ENCODE data around the gene ERAP2. TPM values are rescaled to one million over a fixed set of nuclear protein-coding genes. Genes with fewer than 3 reads are reported as not detected.
A peak's percentile ranks its signal among the peaks of the same experiment; 100 is the strongest.

The ERAP2 gene
- total RNA-seq, 1 donor from 2014 or later, result 16.5 TPM

DNA sequence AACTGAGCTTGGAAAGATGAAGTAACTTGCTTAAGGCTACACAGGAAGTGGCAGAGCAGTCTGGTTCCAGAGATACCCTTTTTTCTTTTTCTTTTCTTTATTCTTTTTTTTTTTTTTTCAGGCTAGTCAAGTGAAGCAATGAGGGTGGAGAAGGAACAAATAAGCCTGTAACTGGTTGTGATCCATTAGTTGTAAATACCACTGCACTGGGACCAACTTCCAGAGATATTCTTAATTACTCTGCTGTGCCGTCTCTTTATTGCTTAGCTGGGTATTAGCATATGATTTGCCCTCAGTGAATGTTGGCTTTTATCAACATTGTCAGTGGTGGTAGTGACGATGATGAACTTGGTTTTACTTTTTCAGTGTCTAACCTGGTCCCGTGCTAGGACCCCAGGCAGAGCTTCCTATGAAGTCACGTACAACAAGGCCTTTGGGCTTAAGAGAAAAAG lies 86.3 kb downstream of the ERAP2 start:
- no peak for DNase-seq (ENCODE audit: extremely low spot score in 2 of 2)
- H3K27me3 ChIP-seq, result no peaks in the 10 kb centered on the region
- intact Hi-C loops (cut with DNase I), result no loop called here
- TF ChIP-seq, protein P1, sequence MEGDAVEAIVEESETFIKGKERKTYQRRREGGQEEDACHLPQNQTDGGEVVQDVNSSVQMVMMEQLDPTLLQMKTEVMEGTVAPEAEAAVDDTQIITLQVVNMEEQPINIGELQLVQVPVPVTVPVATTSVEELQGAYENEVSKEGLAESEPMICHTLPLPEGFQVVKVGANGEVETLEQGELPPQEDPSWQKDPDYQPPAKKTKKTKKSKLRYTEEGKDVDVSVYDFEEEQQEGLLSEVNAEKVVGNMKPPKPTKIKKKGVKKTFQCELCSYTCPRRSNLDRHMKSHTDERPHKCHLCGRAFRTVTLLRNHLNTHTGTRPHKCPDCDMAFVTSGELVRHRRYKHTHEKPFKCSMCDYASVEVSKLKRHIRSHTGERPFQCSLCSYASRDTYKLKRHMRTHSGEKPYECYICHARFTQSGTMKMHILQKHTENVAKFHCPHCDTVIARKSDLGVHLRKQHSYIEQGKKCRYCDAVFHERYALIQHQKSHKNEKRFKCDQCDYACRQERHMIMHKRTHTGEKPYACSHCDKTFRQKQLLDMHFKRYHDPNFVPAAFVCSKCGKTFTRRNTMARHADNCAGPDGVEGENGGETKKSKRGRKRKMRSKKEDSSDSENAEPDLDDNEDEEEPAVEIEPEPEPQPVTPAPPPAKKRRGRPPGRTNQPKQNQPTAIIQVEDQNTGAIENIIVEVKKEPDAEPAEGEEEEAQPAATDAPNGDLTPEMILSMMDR (IDR thresholded peaks at IDR 0.05), result no peak
- TF ChIP-seq POLR2A (IDR thresholded peaks at IDR 0.05), result no peak
- no peak for TF ChIP-seq POLR2AphosphoS5 (IDR thresholded peaks at IDR 0.05; ENCODE audit: insufficient read depth in 1 of 2, low read depth in 1 of 2)
- peak overlapping the region; percentile 24 for H3K27ac ChIP-seq
- no peaks in the 10 kb centered on the region for H3K36me3 ChIP-seq
- H3K4me3 ChIP-seq, result no peak overlapping the region
- peaks cover 28% of the 10 kb centered on the region for H3K4me1 ChIP-seq
- no peaks in the 10 kb centered on the region for H3K9me3 ChIP-seq

DNA sequence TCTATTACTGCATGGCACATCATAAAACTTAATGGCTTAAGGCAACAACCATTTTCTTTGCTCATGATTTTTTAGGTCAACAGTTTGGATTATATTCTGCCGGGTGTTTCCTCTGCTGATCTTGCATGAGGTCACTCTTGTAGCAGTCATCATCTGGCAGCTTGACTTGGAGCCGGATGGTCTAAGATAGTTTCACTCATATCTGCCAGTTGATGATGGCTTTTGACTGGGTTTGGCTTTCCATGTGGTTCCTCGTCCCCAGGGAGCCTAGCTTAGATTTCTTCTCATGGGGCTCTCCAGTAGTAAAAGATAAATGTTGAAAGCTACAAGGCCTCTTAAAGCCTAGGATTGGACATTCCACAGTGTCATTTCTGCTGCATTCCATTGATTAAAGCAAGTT lies 87.0 kb downstream of the ERAP2 start:
- Histone ChIP-seq H3K36me3 (no peaks in the 10 kb centered on the region), H3K9me3 (no peaks in the 10 kb centered on the region), H3K4me3 (no peak overlapping the region), H3K4me1 (peaks cover 33% of the 10 kb centered on the region), H3K27me3 (no peaks in the 10 kb centered on the region), H3K27ac (peak overlapping the region; percentile 24)
- DNase-seq (ENCODE audit: extremely low spot score in 2 of 2), result no peak
- TF ChIP-seq, protein P1 (IDR thresholded peaks at IDR 0.05), result no peak
- no peak for TF ChIP-seq POLR2A (IDR thresholded peaks at IDR 0.05)
- no peak for TF ChIP-seq POLR2AphosphoS5 (IDR thresholded peaks at IDR 0.05; ENCODE audit: insufficient read depth in 1 of 2, low read depth in 1 of 2)
- intact Hi-C loops (cut with DNase I), result no loop called here

- no peaks in the 10 kb centered on the region for H3K27me3 ChIP-seq
- DNase-seq (ENCODE audit: extremely low spot score in 2 of 2), result no peak
- H3K4me1 ChIP-seq, result peaks cover 42% of the 10 kb centered on the region
- no peak overlapping the region for H3K27ac ChIP-seq
- intact Hi-C loops (cut with DNase I), result no loop called here
- no peaks in the 10 kb centered on the region for H3K36me3 ChIP-seq
- H3K4me3 ChIP-seq, result no peak overlapping the region
- no peaks in the 10 kb centered on the region for H3K9me3 ChIP-seq
- TF ChIP-seq POLR2A (IDR thresholded peaks at IDR 0.05), result no peak
- no peak for TF ChIP-seq POLR2AphosphoS5 (IDR thresholded peaks at IDR 0.05; ENCODE audit: insufficient read depth in 1 of 2, low read depth in 1 of 2)
Measured at GRCh38 chr5:96966801-96967200, 90.5 kb downstream of the ERAP2 start.

DNA sequence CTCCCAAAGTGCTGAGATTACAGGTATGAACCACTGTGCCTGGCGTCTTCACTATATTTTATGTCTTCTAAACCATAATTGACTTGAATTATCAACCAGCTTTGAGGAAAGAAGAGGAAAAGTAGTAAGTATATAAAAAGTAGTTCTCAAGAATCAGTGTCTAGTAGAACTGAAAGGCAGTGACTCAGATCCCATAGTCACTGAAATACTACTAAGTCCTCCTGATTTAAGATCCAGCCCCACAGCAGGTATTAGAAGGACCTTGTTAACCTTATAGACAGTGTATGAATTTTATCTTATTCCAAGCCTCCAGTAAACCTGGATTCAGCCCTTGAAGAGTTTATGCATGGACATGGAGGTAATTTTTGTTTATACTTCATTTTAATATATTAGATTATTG lies 91.1 kb downstream of the ERAP2 start:
- intact Hi-C loops (cut with DNase I), result no loop called here
- no peak overlapping the region for H3K27ac ChIP-seq
- no peak for TF ChIP-seq POLR2A (IDR thresholded peaks at IDR 0.05)
- TF ChIP-seq, protein P1 (IDR thresholded peaks at IDR 0.05), result no peak
- no peak for TF ChIP-seq POLR2AphosphoS5 (IDR thresholded peaks at IDR 0.05; ENCODE audit: insufficient read depth in 1 of 2, low read depth in 1 of 2)
- no peaks in the 10 kb centered on the region for H3K27me3 ChIP-seq
- peaks cover 38% of the 10 kb centered on the region for H3K4me1 ChIP-seq
- no peaks in the 10 kb centered on the region for H3K9me3 ChIP-seq
- no peak for DNase-seq (ENCODE audit: extremely low spot score in 2 of 2)
- H3K4me3 ChIP-seq, result no peak overlapping the region
- no peaks in the 10 kb centered on the region for H3K36me3 ChIP-seq

GRCh38 chr5:96968074-96968473 lies 91.8 kb downstream of the ERAP2 start:
- TF ChIP-seq, protein P1 (IDR thresholded peaks at IDR 0.05), result no peak
- TF ChIP-seq POLR2AphosphoS5 (IDR thresholded peaks at IDR 0.05; ENCODE audit: insufficient read depth in 1 of 2, low read depth in 1 of 2) (no peak), POLR2A (IDR thresholded peaks at IDR 0.05) (no peak)
- Histone ChIP-seq H3K27ac (peak overlapping the region; percentile 35), H3K27me3 (no peaks in the 10 kb centered on the region), H3K36me3 (no peaks in the 10 kb centered on the region), H3K9me3 (no peaks in the 10 kb centered on the region), H3K4me3 (no peak overlapping the region), H3K4me1 (peaks cover 38% of the 10 kb centered on the region)
- no peak for DNase-seq (ENCODE audit: extremely low spot score in 2 of 2)
- intact Hi-C loops (cut with DNase I), result no loop called here
